A549 treated with RU486 at 1 μM for 4 hours (cell line): ENCODE measurements around the gene CDC42BPB. TPM values are rescaled to one million over a fixed set of nuclear protein-coding genes. Genes with fewer than 3 reads are reported as not detected.

ENCODE experiments used
- total RNA-seq: library from RNA; stranded (reverse); fragments of 200-300 nt; extraction: Qiagen RNA extraction; gene quantifications from 5 replicates; pipeline ENCODE4 v1.2.3, GENCODE V29; 2022; ENCODE audit warnings: low read depth

The CDC42BPB gene
- 55.1 to 72.2 TPM (median 68.1 TPM) in 5 replicates for total RNA-seq

DNA sequence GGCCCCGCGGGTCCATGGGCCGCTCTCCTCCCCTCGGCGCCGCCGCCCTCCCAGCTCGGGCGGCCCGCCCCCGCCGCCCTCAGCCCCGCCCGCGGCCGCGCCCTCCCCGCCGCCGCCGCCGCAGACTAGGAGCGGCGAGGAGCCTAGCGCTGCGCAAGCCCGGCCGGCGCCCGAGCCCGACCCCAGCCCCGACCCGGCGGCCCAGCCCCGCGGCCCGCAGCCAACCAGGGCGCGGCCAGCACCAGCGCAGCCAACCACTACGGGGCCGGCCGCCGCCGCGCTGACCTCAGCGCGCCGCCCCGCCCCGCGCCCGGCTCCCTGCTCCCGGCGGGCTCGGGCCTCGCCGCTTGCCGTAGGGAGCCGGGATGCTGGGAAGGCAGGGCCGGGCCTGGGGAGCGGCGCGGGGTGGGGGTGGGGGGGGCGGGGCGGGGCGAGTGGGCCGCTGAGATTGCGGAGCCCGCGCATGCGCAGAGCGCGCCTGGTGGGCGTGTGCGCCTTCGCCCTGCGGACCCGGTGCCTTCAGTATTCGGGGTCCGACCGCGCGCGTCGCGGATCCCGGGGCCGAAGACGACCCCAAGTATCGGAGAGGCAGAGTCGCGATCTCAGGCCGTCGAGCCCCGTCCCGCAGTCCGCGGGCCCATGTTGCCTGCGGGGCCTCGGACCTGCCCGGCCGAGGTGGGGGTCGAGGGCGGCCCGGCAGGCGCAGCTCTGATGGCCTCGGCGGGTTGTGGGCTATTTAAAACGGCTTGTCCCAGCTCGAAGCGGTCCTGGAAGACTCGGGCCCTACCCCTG is at the start of gene CDC42BPB:
TSS of gene CDC42BPB (minus strand) at position 178 of the 792 bp plus-strand sequence. CDS start 376 bp downstream, outside the sequence.

DNA sequence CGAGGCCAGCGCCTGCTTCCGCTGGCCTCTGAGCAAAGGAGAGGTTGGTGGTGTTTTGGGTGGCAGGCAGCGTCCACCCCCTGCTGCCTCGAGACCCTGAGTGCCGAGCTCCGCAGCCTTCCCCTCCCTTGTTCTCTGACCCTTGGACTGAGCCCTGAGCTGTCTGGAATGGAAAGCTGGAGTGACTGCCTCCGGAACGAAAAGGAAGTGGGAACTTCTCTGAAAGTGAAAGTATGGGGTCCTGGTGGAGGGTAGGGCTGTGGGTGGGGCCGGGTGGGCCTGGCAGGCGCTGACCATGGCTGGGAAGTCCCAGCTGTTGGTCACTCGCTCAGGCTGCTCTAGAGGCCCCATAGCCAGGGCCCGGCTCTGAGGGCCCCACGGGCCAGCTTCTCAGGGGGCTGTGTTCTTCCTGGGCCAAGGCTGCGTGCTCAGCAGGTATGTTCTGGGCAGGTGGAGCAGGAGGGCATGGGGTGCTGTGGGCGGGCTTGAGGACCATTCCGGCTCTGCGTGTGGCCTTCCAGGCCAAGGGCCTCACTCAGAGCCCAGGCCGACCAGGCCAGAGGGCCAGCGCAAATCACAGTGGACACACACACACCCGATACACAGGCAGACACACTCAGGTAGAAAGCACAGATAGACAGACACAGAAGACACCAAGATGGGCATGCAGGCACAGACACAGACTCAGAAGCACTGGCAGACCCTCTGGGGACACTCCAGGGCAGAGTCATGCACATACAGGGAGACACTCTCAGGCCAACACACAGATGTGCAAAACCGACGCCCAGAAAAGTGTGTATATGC is 37.3 kb upstream of the CDC42BPB start, which contains the start of gene EXOC3L4:
TSS of gene EXOC3L4 (plus strand) at position 320 of the 804 bp plus-strand sequence. CDS start 5,495 bp downstream, outside the sequence.

GRCh38 chr14:103084021-103084919 is 26.9 kb upstream of the CDC42BPB start, which contains the start of gene LBHD2:
TSS of gene LBHD2 (plus strand) at chr14:103084210. CDS start at chr14:103086013, 1,803 bp downstream.

DNA sequence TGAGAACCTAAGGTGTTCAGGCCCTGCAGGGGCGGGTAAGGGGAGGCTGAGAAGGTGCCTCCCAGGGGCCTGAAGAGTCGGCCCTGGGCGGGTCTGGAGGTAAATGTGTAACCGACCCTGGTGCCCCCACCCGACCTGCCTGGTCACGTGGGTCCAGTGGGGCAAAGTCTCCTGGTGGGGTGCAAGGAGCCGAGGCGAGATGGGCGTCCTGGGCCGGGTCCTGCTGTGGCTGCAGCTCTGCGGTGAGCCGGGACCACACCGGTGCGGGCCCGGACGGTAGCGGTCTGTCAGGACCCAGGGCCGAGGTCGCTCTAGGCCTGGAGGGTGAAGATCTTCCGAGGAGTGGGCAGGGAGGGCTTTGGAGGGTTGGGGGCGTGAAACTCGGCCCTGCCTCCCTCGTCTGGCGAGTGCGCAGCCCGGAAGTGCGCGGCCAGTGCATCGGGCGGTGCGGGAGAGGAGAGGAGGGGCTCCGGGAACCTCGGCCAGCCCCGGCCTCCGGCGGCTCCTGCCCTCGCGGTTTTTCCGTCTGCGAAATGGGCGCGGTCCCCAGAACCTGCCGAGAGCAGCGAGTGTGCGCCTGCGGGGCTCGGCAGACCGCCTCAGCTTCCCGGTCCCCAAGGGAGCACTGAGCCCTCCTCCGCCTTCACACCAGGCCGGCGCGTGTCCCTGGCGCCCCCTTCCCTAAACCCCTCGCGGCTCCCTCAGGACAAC is 134.7 kb downstream of the CDC42BPB start, which contains the start of gene AMN:
TSS of gene AMN (plus strand) at position 174 of the 711 bp plus-strand sequence. CDS start at position 200, 26 bp downstream.

Other genes starting within 250 kb of the CDC42BPB start
- gene AMN, start 134.9 kb downstream of the CDC42BPB start, total RNA-seq, result 0.21 to 0.64 TPM (median 0.43 TPM) in 5 replicates
- 0.14 TPM in 1 of 5 replicates, not detected in the others for gene LBHD2, start 26.7 kb upstream of the CDC42BPB start, total RNA-seq
- 0.53 to 2.7 TPM (median 2.0 TPM) in 5 replicates for gene EXOC3L4, start 37.2 kb upstream of the CDC42BPB start, total RNA-seq
- 298 to 395 TPM (median 349 TPM) in 5 replicates for gene TNFAIP2, start 65.9 kb upstream of the CDC42BPB start, total RNA-seq